ENCODE results near the gene PPP1R27.

PPP1R27 gene

GRCh38 chr17:81863123-81863675, 28.3 kb upstream of the PPP1R27 start:
- DNase-seq (ENCODE audit: low read depth in 1 of 2, low spot score in 1 of 2) = no peak

GRCh38 chr17:81860756-81861568, 26.1 kb upstream of the PPP1R27 start:
- peak; percentile 98 to 99 for DNase-seq (ENCODE audit: low read depth in 1 of 2, low spot score in 1 of 2)

DNA sequence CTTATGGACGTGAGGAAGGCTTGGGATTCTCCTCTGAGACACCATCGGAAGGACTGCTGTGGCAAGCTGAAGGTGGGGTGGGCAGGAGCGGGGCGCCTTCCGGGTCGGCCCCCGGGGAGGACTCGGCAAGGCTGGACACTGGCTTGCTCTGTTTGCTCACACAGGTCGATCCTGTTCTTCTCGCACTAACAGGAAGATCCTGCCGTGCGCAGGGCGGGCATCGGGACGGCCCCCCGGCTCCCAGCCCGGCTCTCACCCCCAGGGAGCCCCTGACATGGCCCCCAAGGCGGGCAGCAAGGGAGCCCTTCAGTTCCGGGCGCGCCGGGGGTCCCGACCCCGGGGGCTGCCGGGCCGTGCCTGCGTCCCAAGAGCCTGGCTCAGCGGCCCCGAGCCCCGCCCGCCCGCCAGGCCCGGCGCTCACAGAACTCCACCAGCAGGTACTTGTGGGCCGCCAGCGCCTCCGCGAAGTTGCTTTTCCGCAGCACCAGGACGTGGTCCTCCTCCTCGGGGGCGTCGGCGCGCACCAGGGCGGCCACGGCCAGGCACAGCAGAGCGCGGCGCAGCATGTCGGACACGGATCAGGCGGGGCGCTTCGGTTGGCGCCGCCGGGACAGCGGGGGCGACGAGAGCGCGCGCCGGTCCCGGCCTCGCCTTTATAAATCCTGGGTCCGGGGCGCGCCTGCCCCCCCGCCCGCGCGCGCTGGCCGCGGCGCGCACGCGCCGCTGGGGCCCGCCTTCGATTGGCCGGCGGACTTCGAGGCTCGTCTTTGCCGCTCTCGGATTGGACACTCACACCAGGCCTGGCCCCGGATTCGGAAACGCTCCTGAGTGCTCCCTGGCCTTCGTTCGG, 25.3 kb upstream of the PPP1R27 start, which contains the start of gene P4HB:
Gene P4HB (minus strand): TSS at position 630 of the 850 bp plus-strand sequence. CDS start 64 bp downstream, at position 566.
- peak in 1 of 2 donors; percentile 87 for DNase-seq (ENCODE audit: low read depth in 1 of 2, low spot score in 1 of 2)

DNA sequence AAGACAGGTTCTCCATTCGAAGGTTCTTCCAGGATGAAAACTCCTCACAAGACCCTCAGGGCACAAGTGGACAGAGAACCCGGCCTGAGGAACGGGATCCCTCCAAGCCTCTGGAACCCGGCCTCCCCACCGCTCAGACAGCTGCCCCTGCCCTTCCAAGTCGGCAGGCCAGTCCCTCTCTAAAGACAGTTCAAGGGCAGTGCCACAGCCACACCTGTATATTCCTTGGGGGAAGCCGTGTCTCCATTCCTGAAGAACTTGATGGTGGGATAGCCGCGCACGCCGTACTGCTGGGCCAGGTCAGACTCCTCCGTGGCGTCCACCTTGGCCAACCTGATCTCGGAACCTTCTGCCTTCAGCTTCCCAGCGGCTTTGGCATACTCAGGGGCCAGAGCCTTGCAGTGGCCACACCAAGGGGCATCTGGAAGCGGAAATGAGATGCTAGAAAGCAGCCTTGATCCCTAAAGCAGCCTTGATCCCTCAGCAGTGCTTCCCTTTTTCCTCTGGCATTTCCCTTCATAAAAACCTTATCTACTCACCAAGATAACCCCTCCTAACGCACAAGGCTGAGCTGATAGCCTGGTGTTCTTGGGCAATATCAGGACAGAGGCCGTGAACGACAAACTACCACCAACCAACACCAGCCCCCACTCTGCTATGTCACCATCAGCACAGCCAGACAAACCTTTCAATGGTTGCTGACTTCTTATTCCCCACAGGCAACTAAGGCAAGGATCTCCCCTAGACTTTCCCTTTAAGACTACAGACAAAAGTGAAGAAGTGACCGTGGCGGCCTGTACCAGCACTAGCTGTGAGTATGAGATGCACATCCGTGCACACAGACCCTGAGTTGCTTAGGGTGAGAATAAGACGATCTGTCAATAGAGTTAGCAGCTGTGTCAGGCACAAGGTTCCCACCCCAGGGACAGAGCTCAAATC, 24.4 kb upstream of the PPP1R27 start:
- no peak for DNase-seq (ENCODE audit: low read depth in 1 of 2, low spot score in 1 of 2)

DNA sequence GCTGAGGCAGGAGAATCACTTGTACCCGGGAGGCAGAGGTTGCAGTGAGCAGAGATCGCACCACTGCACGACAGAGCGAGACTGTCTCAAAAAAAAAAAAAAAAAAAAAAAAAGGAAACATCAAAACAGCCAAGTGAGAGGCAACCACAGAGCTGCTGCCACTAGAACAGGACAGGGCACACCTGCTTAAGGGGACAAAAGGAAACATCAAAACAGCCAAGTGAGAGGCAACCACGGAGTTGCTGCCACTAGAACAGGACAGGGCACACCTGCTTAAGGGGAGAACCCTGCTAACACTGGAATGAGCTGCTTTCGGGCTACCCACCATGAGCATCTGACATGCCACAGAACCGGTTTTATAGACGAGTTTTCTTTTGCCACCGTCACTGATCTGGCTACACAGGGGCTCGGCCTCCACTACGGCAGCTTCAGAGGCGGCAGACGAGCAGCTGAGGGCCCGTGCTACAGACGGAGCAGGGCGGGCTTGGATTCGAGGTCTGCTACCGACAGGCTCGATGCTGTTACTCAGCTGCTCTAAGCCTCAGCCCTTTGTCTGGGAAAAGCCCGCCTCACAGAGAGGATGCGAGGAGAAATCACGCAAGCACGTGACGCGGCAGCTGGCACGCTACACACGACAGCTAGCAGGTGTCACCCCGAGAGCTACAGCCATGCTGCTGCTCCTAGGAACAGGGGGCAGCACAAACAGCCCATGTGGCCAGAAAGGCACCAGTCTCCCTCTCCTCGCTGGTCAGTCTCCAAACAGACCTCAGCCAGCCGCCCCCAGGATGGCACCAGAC, 23.5 kb upstream of the PPP1R27 start:
- no peak for DNase-seq (ENCODE audit: low read depth in 1 of 2, low spot score in 1 of 2)

- DNase-seq (ENCODE audit: low read depth in 1 of 2, low spot score in 1 of 2) = no peak
Measured at GRCh38 chr17:81854974-81855774, 20.3 kb upstream of the PPP1R27 start.

DNA sequence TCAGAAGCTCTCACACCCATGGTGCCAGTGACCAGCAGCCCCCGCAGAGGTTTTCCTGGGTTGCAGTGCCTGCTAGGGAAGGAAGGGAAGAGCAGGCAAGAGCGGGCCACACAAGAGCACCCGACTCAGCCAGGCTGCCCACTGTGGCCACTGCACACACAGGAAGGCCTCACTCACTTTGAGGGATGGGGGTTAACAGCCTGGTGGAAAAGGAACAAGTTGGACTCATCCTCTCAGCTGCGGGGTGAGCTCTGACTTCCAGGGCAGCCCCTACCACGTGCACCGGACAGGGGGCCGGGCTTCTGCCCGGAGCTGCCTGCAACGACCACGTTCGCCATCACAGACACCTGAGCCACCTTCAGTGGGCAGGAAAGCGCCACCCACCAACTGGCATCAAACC, 17.4 kb upstream of the PPP1R27 start:
- no peak for DNase-seq (ENCODE audit: low read depth in 1 of 2, low spot score in 1 of 2)

GRCh38 chr17:81851423-81851822, 16.6 kb upstream of the PPP1R27 start:
- no peak for DNase-seq (ENCODE audit: low read depth in 1 of 2, low spot score in 1 of 2)

GRCh38 chr17:81849457-81849856, 14.6 kb upstream of the PPP1R27 start:
- DNase-seq (ENCODE audit: low read depth in 1 of 2, low spot score in 1 of 2) = no peak

DNA sequence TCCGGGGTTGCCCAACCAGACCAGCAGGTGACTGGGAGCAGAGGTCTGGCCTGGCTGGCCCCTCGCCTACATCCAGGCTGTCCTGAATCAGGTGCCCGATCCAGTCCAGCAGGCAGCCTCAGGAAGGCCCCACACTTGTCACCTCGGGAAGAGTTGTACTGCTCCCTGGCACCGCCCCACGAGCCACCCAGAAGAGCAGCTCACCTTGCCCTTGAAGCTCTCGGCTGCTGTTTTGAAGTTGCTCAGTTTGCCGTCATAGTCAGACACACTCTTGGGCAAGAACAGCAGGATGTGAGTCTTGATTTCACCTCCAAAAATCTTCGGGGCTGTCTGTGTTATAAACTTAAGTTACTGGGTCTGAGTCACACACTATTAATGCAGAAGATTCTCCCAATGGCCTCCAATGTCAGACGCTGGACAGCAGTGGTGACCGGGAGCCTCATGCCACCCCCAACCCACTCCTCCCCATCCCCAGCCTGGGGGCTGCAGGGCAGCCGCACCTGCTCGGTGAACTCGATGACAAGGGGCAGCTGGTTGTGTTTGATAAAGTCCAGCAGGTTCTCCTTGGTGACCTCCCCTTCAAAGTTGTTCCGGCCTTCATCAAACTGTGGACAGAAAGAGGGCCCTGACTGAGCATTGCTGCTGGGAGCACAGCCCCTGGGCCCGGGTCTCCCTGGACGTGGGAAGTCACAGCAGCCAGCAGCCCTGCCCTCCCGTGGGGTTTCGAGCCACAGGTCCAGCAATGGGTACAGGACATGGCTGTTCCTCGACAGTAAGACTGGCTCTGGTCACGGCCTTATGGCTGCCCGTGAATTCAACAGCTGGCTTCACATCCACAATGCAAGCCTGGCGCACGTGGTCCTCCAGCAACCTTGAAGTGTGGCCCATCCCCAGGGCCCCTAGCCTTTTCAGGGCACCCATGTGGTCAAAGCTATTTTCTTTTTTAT, 12.2 kb upstream of the PPP1R27 start:
- no peak for DNase-seq (ENCODE audit: low read depth in 1 of 2, low spot score in 1 of 2)

DNA sequence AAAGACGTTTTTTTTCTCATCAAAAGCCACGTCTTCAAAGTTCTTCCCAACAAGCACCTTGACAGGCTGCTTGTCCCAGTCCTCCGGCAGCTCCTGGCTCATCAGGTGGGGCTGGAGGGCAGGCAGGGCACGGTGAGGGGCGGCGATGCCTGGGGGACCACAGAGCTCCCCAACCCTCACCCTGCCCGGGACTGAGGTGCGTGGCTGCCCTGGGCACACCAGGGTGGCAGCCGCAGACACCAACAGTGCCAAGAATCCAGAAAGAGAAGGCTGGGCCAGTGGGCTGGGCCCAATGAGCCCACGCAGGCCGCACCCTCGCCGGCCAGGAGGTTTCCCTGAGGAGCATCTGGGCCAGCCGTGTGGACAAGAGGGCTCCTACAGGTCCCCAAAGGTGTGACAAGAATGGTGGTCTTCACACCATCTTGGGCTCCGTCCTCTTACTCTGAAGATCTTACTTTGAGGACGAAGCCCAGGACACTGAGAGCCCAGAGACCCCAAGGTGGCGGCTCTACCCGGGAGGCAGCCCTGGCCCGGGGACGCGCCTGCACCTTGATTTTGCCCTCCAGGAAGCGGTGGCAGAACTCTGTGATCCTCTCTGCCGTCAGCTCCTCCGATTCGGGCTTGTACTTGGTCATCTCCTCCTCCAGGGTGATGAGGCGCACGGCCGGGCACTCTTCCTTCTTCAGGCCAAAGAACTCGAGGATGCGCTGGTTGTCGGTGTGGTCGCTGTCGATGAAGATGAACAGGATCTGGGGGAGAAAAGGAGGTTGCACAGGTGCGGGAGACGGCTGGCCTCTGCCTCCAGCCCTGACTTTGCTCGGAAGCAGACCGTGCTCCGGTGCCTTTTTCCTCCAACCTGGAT, 11.3 kb upstream of the PPP1R27 start:
- DNase-seq (ENCODE audit: low read depth in 1 of 2, low spot score in 1 of 2) = no peak

GRCh38 chr17:81845361-81845760, 10.5 kb upstream of the PPP1R27 start:
- no peak for DNase-seq (ENCODE audit: low read depth in 1 of 2, low spot score in 1 of 2)

GRCh38 chr17:81844887-81845286, 10.0 kb upstream of the PPP1R27 start:
- DNase-seq (ENCODE audit: low read depth in 1 of 2, low spot score in 1 of 2) = no peak

GRCh38 chr17:81844327-81844851, 9.5 kb upstream of the PPP1R27 start:
- DNase-seq (ENCODE audit: low read depth in 1 of 2, low spot score in 1 of 2) = no peak

- no peak for DNase-seq (ENCODE audit: low read depth in 1 of 2, low spot score in 1 of 2)
Measured at GRCh38 chr17:81843713-81844326, 9.0 kb upstream of the PPP1R27 start.

Data from activated CD4-positive, alpha-beta T cell treated with anti-CD3 and anti-CD28 coated beads, Interleukin-2, amount 50 U/mL, for 24 hours (primary cell).